Measurements from ENCODE around the gene USP15.

DNA sequence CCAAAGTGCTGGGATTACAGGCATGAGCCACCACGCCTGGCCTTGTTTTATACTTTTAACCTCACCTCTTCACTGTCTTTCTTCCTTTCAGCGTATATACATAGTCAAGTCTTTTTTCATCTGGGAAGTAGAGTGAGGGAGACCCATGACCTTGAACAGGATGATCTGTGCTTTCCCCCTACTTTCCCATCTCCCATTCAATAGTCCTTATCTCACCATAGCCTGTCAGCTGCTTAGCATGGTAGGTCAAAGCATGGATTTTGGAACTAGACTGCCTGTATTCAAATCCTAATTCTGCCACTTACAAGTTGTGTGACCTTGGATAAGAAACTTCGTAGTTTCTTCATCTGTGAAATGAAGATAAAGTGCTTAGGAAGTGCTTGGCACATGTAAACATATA is 110.0 kb downstream of the USP15 start:
- TF ChIP-seq TAF1 (IDR thresholded peaks at IDR 0.05; ENCODE audit: borderline replicate concordance, insufficient read depth, low read length), result no peak
- TF ChIP-seq SIN3A (IDR thresholded peaks at IDR 0.05; ENCODE audit: borderline replicate concordance, insufficient read depth, low read length), result no peak
- no peak for TF ChIP-seq POLR2AphosphoS5 (IDR thresholded peaks at IDR 0.05; ENCODE audit: low read depth, low read length)
- TF ChIP-seq FOXP2 (optimal IDR thresholded peaks at IDR 0.05; ENCODE audit: borderline replicate concordance, extremely low read depth, extremely low read length, insufficient read depth), result no peak

All from PFSK-1 (cell line).